K562 (cell line): ENCODE results near the gene GLRA2. TPM values are rescaled to one million over a fixed set of nuclear protein-coding genes. Genes with fewer than 3 reads are reported as not detected.

Experiments
- ATAC-seq: fragments of 200-7000 bp; cut with Tn5 transposase; 3 replicates; pipeline ENCODE4 v1.9.1; 2020; ENCODE audit warnings: moderate library complexity
- BruUV-seq: library from RNA; stranded (reverse); fragments of 400-500 nt; replicated peaks from 2 replicates; lab custom pipeline; 2021; lab: Mats Ljungman, UMichigan
- CTCF ChIA-PET: fragments of 300-600 bp; formaldehyde crosslinking; extraction: SDS; loops from one replicate; lab custom pipeline; 2021; ENCODE audit warnings: low intra/inter-chr PET ratio; lab: Yijun Ruan, JAX
- POLR2A ChIA-PET: fragments of 300-600, 350-650 bp; sonication (Branson Sonifier 250); formaldehyde crosslinking; extraction: SDS; loops from one replicate; lab custom pipeline; 2021; ENCODE audit warnings: antibody characterized with exemption, inconsistent platforms; lab: Yijun Ruan, JAX
- DNase-seq, 4 experiments: peaks; one replicate each; pipeline versions ENCODE4 v3.0.0 to v3.0.0-alpha.2; 2011 to 2018; ENCODE audit warnings: low spot score in 3 of 4, mixed read lengths in 3 of 4; ENCODE audit errors: extremely low read depth in 1 of 4
- FAIRE-seq: peaks from 2 replicates; lab custom pipeline; 2011; peaks lifted over from hg19 to GRCh38; lab: Jason Lieb, UNC
- H2AFZ ChIP-seq: 2 replicates; pipeline ENCODE4 v1.6.0; 2011; ENCODE audit warnings: low read depth, low read length, control low read depth, inconsistent platforms
- H3K27ac ChIP-seq: fragments of 200-600 bp; 3 replicates; pipeline ENCODE4 v1.8.0; 2011; ENCODE audit warnings: low read depth, mild to moderate bottlenecking, control low read depth, inconsistent platforms, low read length, moderate library complexity, mixed read lengths; ENCODE audit errors: extremely low read depth
- H3K27me3 ChIP-seq, 2 experiments: fragments of 300-600 bp in 1 of 2; 2 replicates in 1 of 2; 3 replicates in 1 of 2; pipeline versions ENCODE4 v1.6.0 to v1.8.0; 2011; ENCODE audit warnings: inconsistent platforms in 2 of 2, low read length in 2 of 2, mild to moderate bottlenecking in 1 of 2, mixed read lengths in 1 of 2, moderate library complexity in 1 of 2; ENCODE audit not compliant: control insufficient read depth in 2 of 2, insufficient read depth in 2 of 2
- H3K36me3 ChIP-seq: fragments of 300-600 bp; 3 replicates; pipeline ENCODE4 v1.8.0; 2011; ENCODE audit warnings: mild to moderate bottlenecking, low read length, inconsistent platforms; ENCODE audit not compliant: control insufficient read depth, insufficient read depth
- H3K4me1 ChIP-seq, 2 experiments: fragments of 200-600 bp in 1 of 2; replicated peaks in 1 of 2; 2 replicates in 1 of 2; 3 replicates in 1 of 2; pipeline versions ENCODE4 v1.5.1 to v1.8.0; 2011; ENCODE audit warnings: inconsistent platforms in 2 of 2, low read length in 2 of 2, mild to moderate bottlenecking in 1 of 2, mixed read lengths in 1 of 2, moderate library complexity in 1 of 2; ENCODE audit not compliant: control insufficient read depth in 2 of 2, insufficient read depth in 2 of 2
- H3K4me2 ChIP-seq: 2 replicates; pipeline ENCODE4 v1.6.1; 2011; ENCODE audit warnings: low read length, control low read depth, inconsistent platforms, mixed read lengths; ENCODE audit not compliant: insufficient read depth
- H3K4me3 ChIP-seq: fragments of 200-600 bp; sonication (generic), shearing (Covaris generic); 2 replicates; pipeline ENCODE4 v1.5.1; 2016; ENCODE audit warnings: control low read depth, inconsistent platforms
- H3K79me2 ChIP-seq: fragments of 200-600 bp; 3 replicates; pipeline ENCODE4 v1.8.0; 2011; ENCODE audit warnings: low read length, inconsistent platforms; ENCODE audit not compliant: control insufficient read depth, insufficient read depth
- H3K9ac ChIP-seq, 2 experiments: 2 replicates each; pipeline versions ENCODE4 v1.6.0 to v1.6.1; 2011; ENCODE audit warnings: low read depth in 2 of 2, low read length in 2 of 2, control low read depth in 1 of 2, inconsistent platforms in 1 of 2, mild to moderate bottlenecking in 1 of 2, mixed read lengths in 1 of 2; ENCODE audit not compliant: insufficient read depth in 1 of 2
- H3K9me1 ChIP-seq: one replicate; pipeline ENCODE4 v1.6.0; 2011; ENCODE audit warnings: inconsistent platforms, mild to moderate bottlenecking, low read length, moderate library complexity; ENCODE audit not compliant: control insufficient read depth, insufficient read depth
- H3K9me3 ChIP-seq: replicated peaks from 2 replicates; pipeline ENCODE4 v1.5.1; 2011; ENCODE audit warnings: low read depth, low read length, inconsistent platforms; ENCODE audit not compliant: control insufficient read depth, insufficient read depth
- H4K20me1 ChIP-seq: replicated peaks from 2 replicates; pipeline ENCODE4 v1.6.1; 2011; ENCODE audit warnings: low read length, inconsistent platforms, mixed read lengths; ENCODE audit not compliant: control insufficient read depth, insufficient read depth
- FOSL1 ChIP-seq: fragments of 200-800 bp; sonication (Bioruptor generic); conservative IDR thresholded peaks from 2 replicates; pipeline ENCODE4 v1.6.1; 2016; ENCODE audit warnings: missing genetic modification characterization, missing compliant biosample characterization
- NFIC ChIP-seq: fragments of 450-650 bp; IDR thresholded peaks from 2 replicates; pipeline ENCODE4 v1.6.1; 2017; ENCODE audit warnings: mild to moderate bottlenecking, inconsistent platforms
- ZNF696 ChIP-seq: fragments of 250-450 bp; sonication (Bioruptor Pico); conservative IDR thresholded peaks from 2 replicates; pipeline ENCODE4 v1.4.0; 2020; ENCODE audit warnings: mild to moderate bottlenecking, moderate library complexity
- WGBS: fragments of 100-300 bp; shearing (Covaris generic); methylation state at CpG from one replicate; pipeline ENCODE4 v1.1.6; 2016; ENCODE audit warnings: low coverage, mixed read lengths; ENCODE audit not compliant: insufficient coverage; ENCODE audit errors: missing lambda C conversion rate; 5-methylcytosine and 5-hydroxymethylcytosine counted together
- in situ Hi-C: fragments of 300-500 bp; cut with MboI; formaldehyde crosslinking; loops from 4 replicates; pipeline ENCODE4 v1.15.0; 2018; ENCODE audit warnings: inconsistent platforms, mixed read lengths
- intact Hi-C: fragments of 100-400 bp; cut with micrococcal nuclease; formaldehyde crosslinking; loops from 2 replicates; pipeline ENCODE4 v1.14.2; 2022
- polyA plus RNA-seq, 8 experiments: library from polyadenylated mRNA; depleted of rRNA in 4 of 8; stranded (reverse) in 5 of 8; unstranded in 3 of 8; fragments of >200 nt; fragmentation: Nextera tagmentation in 2 of 8; fragmentation: Illumina TruSeq in 1 of 8; extraction: Ambion mirVana in 2 of 8; extraction: Trizol in 1 of 8; gene quantifications; 2 replicates each; pipeline versions ENCODE4 v1.2.1 to v1.2.3, GENCODE V29; 2011 to 2014; ENCODE audit warnings: inconsistent platforms in 1 of 8, missing spikeins in 1 of 8
- total RNA-seq, 7 experiments: library from RNA; depleted of rRNA in 6 of 7; stranded (reverse); fragments of >200 nt in 6 of 7; fragmentation: Illumina TruSeq in 2 of 7; extraction: Trizol in 2 of 7; gene quantifications; 2 replicates each; pipeline versions ENCODE4 v1.2.1 to v1.2.3, GENCODE V29; 2011 to 2021; ENCODE audit warnings: low replicate concordance in 1 of 7
- TF ChIP-seq, protein P1 (sequence below), 2 experiments: fragments of 450-650 bp in 1 of 2; sonication (generic) in 1 of 2; formaldehyde crosslinking in 1 of 2; IDR thresholded peaks in 1 of 2; conservative IDR thresholded peaks in 1 of 2; 2 replicates each; pipeline versions ENCODE4 v1.6.1 to v1.8.1; 2016 to 2023; ENCODE audit warnings: mild to moderate bottlenecking in 2 of 2, moderate library complexity in 2 of 2, inconsistent platforms in 1 of 2, missing genetic modification reagents in 1 of 2
- TF ChIP-seq, protein P2 (sequence below), 2 experiments: fragments of 450-650 bp; IDR thresholded peaks; 2 replicates each; pipeline ENCODE4 v1.6.1; 2016; ENCODE audit warnings: mild to moderate bottlenecking in 2 of 2, borderline replicate concordance in 1 of 2, low read depth in 1 of 2, moderate library complexity in 1 of 2

The GLRA2 gene
- total and polyA plus RNA-seq, 9 of the 15 experiments (the other 6 are each of a cell fraction or from before 2014, with no cell fraction given) = not detected

DNA sequence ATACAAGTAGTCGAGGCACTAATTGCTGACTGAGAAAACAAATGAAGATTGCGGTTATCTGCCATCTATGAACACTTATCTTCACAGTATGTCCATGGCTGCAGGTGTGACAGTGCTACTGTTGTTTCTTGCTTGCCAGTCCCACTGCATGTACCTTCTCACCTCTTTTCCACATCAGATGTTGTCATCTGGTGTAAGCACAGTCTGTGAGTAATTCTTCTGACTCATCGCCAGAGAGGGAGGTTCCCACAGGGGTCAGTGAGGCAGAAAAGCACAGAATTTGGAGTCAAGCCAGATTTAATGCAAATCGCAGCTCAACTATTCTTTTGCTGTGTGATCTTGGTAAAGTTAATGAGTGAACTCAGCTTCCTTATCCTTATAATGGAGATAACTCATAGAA, 144.4 kb downstream of the GLRA2 start:
- BruUV-seq = no TSS peak
- in situ Hi-C loops (no loop called here), intact Hi-C loops (no loop called here)
- TF ChIP-seq FOSL1 (tag) (peak; percentile 76), NFIC (0 out of 2 replicates have a peak, but pooled peaks have one; percentile 13), ZNF696 (CRISPR knock-in tag) (no peak)
- TF ChIP-seq, protein P1, sequence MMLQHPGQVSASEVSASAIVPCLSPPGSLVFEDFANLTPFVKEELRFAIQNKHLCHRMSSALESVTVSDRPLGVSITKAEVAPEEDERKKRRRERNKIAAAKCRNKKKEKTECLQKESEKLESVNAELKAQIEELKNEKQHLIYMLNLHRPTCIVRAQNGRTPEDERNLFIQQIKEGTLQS (IDR thresholded peaks at IDR 0.05) = 0 out of 2 replicates have a peak, but pooled peaks have one; percentile 14
- TF ChIP-seq, protein P1 (CRISPR knock-in tag; conservative IDR thresholded peaks at IDR 0.05) = no peak
- TF ChIP-seq, protein P2, sequence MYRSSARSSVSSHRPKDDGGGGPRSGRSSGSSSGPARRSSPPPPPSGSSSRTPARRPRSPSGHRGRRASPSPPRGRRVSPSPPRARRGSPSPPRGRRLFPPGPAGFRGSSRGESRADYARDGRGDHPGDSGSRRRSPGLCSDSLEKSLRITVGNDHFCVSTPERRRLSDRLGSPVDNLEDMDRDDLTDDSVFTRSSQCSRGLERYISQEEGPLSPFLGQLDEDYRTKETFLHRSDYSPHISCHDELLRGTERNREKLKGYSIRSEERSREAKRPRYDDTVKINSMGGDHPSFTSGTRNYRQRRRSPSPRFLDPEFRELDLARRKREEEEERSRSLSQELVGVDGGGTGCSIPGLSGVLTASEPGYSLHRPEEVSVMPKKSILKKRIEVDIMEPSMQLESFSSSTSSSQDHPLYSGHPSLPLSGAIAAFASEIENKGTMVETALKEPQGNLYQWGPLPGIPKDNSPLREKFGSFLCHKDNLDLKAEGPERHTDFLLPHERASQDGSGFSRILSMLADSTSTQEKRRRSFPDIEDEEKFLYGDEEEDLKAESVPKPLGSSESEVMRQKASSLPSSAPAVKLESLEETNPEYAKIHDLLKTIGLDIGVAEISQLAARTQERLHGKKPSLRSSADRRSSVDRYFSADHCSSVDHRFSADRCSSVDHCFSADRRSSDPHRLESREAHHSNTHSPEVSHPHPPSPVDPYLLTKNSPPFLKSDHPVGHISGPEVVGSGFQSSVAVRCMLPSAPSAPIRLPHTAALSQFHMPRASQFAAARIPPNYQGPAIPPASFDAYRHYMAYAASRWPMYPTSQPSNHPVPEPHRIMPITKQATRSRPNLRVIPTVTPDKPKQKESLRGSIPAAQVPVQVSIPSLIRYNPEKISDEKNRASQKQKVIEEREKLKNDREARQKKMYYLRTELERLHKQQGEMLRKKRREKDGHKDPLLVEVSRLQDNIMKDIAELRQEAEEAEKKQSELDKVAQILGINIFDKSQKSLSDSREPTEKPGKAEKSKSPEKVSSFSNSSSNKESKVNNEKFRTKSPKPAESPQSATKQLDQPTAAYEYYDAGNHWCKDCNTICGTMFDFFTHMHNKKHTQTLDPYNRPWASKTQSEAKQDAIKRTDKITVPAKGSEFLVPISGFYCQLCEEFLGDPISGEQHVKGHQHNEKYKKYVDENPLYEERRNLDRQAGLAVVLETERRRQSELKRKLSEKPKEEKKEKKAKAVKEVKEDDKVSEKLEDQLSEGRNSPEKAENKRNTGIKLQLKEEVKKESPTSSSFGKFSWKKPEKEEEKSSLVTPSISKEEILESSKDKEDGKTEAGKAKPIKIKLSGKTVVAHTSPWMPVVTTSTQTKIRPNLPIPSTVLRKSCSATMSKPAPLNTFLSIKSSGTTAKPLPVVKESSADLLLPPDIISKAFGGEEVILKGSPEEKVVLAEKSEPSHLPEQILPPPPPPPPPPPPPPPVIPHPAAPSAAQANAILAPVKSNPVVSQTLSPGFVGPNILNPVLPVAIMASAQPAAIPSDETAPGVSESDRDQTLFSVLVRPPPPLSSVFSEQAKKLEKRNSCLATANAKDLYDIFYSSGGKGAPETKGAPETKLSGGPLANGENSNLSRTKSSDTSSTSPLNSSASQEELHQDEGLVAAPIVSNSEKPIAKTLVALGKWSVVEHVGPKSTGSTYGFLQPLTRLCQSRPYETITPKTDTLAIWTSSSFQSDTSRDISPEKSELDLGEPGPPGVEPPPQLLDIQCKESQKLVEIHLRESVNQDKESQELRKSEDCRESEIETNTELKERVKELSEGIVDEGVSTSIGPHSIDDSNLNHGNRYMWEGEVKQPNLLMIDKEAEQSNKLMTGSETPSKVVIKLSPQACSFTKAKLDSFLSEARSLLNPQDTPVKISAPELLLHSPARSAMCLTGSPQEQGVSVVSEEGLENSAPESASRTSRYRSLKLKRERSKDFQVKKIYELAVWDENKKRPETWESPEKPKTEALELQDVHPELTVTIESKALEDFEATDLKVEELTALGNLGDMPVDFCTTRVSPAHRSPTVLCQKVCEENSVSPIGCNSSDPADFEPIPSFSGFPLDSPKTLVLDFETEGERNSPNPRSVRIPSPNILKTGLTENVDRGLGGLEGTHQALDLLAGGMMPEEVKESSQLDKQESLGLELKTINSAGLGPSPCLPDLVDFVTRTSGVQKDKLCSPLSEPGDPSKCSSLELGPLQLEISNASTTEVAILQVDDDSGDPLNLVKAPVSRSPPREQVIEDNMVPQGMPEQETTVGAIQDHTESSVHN (IDR thresholded peaks at IDR 0.05; ENCODE audit: borderline replicate concordance in 1 of 2, low read depth in 1 of 2) = no peak
- Histone ChIP-seq H3K4me2 (no peak overlapping the region), H3K9ac (no peak overlapping the region), H3K27ac (no peak overlapping the region), H3K4me1 (no peaks in the 10 kb centered on the region), H4K20me1 (no peaks in the 10 kb centered on the region), H3K27me3 (no peaks in the 10 kb centered on the region), H2AFZ (no peak overlapping the region), H3K9me1 (no peaks in the 10 kb centered on the region), H3K9me3 (no peaks in the 10 kb centered on the region), H3K36me3 (no peaks in the 10 kb centered on the region), H3K4me3 (no peak overlapping the region), H3K79me2 (no peaks in the 10 kb centered on the region)
- no peak for FAIRE-seq
- WGBS = 3% methylated on average over 4 of the region's 4 CpGs
- CTCF ChIA-PET = no interaction called here
- POLR2A ChIA-PET = no interaction called here
- ATAC-seq = no peak
- DNase-seq = peak in 1 of 4 experiments; percentile 2
